GM19023 (cell line): ENCODE results near the gene FA2H.
"Not testable (repeated sequence)": the region's sequence is repeated elsewhere in the genome, so short reads cannot be mapped to it uniquely, and the experiment has no call there.

Experiments used
- ATAC-seq: cut with Tn5 transposase; IDR thresholded peaks from one replicate; pipeline ENCODE4 v1.9.1; 2021; ENCODE audit warnings: mild to moderate bottlenecking, moderate library complexity; ENCODE audit not compliant: unreplicated experiment

Gene FA2H

GRCh38 chr16:74770831-74771526 lies 3.6 kb downstream of the FA2H start:
- no peak for ATAC-seq

DNA sequence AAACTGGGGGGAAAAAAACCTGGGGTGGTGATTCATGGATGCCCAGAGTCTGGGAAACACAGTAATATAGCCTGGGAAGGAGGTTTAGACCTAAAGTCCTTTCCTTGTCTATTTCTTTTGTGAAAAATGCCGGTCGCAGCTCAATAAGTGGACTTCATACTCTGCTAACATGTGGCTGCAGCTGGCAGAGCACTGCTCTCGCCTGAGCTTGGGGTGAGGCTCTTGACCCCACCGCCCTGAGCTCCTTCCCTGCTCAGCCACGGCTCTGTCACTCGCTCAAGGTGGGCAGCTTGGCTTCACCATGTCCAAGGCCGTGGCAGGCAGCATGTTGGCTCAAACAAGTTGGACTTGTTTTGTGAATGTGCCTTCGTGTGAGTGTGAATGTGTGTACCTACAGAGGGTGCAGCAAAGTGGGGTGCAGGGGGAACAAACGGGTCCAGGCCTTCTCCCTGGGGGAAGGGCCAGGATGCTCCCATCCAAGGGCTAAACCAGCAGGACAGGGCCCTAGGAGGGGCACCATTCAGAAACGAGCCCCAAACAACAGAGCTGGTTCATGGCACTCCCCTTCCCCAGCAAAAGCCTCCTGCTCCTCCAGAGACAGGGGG lies 4.9 kb downstream of the FA2H start:
- no peak for ATAC-seq

DNA sequence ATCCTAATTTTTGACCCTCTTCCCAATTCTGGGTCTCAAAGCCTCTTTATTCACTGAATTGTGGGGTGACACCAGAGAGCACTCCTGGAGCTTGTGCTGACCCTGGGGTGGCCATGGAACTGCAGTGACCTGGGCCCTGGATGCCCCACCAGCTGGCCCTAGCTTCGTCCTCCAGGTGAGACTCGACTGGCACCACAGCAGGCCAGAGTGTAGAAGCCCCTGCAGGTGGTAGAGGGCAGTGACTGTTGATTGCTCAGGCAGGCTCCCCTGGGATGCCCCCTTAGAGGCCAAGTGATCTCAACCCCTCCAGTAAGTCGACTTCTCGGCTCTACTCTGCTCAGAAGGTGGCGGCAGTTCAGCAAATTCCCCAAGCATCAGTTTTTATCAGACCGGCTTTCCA lies 6.4 kb downstream of the FA2H start:
- ATAC-seq: no peak

DNA sequence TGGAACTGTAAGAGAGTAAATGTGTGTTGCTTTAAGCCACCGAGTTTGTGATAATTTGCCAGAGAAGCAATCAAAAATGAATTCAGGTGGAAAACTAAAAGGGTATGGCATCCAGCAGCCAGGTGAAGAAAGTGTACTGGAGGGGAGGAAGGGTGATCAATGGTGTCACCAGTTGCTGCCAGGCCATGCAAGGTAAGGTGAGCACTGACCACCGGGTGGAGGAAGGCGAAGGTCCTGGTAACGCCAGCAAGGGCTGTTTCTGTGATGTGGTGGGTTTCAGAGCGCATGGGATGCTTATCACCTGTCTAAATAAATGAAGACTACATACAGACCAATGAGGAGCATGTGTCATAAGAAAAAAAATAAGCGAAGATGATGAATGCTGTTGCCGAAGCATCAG lies 6.9 kb downstream of the FA2H start:
- ATAC-seq: no peak

DNA sequence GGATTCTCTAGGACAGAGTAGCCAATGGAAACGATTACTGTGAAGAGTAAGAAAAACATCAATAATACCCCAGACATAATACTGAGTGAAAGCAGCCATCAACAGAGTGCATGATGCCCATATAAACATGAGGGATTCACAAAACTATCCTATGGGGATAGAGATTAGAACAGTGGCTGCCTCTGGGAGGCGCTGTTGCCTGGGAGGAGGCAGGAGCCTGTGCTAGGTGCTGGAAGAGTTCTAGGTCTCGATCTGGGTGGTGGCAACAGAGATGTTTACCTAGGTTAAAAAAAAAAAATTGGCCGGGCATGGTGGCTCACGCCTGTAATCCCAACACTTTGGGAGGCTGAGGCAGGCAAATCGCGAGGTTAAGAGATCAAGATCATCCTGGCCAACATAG lies 7.9 kb downstream of the FA2H start:
- no peak for ATAC-seq

- ATAC-seq: not testable (repeated sequence)
Measured at GRCh38 chr16:74764184-74764583, 10.4 kb downstream of the FA2H start.

DNA sequence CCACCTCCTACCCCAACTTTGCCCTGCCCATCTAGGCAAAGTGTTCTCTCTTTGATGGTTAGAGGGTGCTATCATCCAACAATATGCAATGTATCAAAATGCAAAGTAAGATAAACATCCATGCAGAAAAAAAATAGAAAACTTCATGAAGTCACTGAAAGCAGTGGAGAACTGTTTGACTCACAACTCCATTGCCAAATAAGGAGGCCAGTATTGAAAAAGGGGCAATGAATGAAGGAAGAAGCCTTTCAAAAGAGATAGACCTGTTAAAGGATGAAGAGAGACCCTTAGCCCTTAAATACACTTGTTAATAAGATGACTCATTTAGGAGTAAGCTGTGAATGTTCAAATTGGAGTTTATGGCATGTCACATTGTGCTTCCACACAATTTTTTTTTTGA lies 13.0 kb downstream of the FA2H start:
- ATAC-seq: no peak

GRCh38 chr16:74760007-74760767 lies 14.4 kb downstream of the FA2H start:
- no peak for ATAC-seq

- ATAC-seq: no peak
Measured at GRCh38 chr16:74759564-74759963, 15.1 kb downstream of the FA2H start.

DNA sequence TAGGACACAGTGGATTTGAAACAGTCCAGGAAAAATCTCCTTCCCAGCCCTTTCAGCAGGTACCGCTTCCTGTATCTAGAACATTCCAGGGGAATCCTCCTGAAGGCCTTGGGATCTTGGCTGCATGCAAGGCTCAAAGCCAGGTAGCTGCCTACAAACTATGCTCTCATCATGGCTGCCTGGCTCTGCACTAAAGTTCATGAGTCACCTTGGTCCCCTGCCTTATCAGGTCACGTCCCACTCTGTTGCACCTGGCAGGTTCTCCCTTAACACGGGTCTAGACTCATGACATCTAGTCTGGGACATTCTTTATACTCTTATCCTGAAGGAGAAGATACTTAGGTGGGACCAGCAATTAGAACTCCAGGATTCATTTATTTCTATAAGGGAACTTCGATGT lies 15.8 kb downstream of the FA2H start:
- no peak for ATAC-seq

DNA sequence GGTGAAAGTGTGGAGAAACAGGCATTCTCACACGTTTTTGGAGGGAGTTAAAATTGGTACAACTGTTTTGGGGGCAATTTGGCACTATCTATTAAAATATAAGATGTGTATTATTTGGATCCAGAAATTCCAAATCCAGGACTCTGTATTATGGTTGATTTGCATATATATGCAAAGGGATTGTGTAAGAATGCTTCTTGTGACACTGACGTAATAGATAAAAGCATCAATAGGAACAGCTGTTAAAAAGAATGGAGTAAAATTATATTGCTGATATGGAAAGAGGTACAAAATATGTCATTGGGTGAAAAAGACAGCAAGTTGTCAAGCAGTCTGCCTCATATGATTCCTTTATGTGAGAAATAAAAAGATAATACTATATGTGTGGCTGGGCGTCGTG lies 17.3 kb downstream of the FA2H start:
- no peak for ATAC-seq

- ATAC-seq: no peak
Measured at GRCh38 chr16:74756203-74756602, 18.4 kb downstream of the FA2H start.

GRCh38 chr16:74753180-74753579 lies 21.4 kb downstream of the FA2H start:
- no peak for ATAC-seq

DNA sequence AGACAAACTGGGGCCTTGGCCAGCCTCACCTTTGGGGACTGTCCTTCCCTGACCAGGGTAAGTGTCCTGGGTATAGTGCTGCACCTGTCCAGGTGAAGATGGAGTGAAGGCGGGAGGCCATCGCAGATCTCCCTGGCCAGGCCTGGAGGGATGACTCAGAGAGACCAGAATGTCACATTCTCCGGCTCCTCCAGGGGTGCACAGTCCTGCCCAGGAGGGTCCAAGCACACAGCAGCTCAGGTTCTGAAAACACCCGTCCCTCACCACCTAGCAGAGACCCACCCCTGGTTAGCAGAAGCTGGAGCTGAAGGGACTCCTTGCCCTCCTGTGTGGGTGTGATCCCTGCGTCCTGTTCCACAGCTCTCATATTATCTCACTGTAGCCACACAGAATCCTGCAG lies 21.9 kb downstream of the FA2H start:
- ATAC-seq: no peak

DNA sequence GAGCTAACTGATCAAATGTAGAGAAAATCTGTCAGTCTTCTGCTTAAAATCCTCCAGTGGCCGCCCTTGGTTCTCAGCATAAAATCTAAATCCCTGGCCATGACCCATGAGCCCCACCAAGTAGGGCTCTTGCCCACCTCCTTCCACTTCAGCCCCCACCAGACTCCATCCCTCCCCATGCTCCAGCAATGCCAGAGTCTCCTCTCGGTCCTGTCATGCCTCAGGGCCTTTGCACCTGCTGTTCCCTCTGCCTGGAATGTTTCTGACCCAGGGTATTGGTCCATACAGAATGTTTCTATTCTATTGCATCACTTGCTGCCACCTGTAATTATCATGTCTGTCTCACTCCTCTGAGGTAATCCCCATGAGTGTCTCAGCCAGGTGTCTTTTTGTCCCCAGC lies 22.4 kb downstream of the FA2H start:
- ATAC-seq: no peak

- no peak for ATAC-seq
Measured at GRCh38 chr16:74751658-74752057, 23.0 kb downstream of the FA2H start.

- ATAC-seq: no peak
Measured at GRCh38 chr16:74749291-74750055, 25.1 kb downstream of the FA2H start.

DNA sequence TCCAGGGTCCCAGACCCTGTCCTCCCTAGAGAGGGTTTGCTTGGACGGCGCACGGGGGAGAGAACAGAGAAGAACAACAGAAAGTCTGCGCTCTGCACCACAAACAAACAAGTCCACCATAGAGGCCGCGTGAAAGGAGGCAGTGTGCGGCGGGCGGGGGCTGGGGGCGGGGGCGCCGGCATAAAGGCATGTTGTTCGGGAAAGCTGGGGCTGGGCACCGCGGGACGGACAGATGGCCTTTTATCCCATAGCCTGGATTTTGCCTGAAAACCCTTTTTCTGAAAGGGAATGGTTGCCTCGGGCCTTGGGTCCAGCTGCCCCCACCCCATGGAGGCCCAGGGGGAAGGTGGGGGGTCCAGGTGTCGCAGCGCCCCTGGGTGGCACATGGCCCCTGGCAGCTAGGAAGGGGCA lies 26.0 kb downstream of the FA2H start:
- ATAC-seq: no peak

- no peak for ATAC-seq
Measured at GRCh38 chr16:74747716-74748615, 26.7 kb downstream of the FA2H start.

DNA sequence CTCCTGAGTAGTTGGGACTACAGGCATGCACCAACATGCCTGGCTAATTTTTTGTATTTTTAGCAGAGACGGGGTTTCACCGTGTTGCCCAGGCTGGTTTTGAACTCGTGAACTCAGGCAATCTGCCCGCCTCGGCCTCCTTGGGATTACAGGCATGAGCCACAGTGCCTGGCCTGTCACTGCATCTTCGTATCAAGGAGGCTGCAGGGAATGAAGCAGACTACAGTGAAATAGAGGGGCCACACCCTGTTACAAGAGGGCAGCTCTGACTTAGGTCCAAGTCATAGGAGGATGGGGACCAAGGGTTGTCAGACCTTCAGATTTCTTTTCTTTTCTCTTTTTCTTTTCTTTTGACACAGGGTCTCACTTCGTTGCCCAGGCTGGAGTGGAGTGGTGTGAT lies 28.7 kb downstream of the FA2H start:
- no peak for ATAC-seq
